Measurements from ENCODE around the gene SCN3B. TPM values are rescaled to one million over a fixed set of nuclear protein-coding genes. Genes with fewer than 3 reads are reported as not detected.

SCN3B gene
- total RNA-seq, 1 donor from 2014 or later, result not detected

DNA sequence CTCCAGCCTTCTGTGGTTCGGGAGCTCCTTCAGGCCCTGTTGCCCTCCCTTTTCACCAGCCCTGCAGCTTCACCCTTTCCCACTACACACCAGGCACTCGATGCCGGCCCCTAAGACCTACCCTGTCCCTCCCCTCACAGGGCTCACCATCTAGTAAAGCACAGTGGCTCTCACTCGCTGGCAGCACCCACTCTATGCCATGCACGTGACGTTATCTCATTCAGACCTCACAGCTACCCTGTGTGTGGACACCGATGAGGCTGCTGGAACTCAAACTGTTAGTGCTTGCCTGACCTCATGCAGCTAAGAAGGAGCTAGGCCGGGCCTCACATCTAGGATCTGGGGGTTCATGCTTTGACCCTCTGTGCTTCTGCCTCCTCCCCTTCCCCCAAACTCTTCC, 45.5 kb downstream of the SCN3B start:
- H3K4me2 ChIP-seq, result no peak overlapping the region
- no peaks in the 10 kb centered on the region for H3K9me3 ChIP-seq (ENCODE audit: low read depth)
- H3K4me1 Mint-ChIP-seq, result no peaks in the 10 kb centered on the region
- H3K27ac Mint-ChIP-seq, result no peak overlapping the region
- DNase-seq (ENCODE audit: low spot score), result no peak
- peaks cover 30% of the 10 kb centered on the region for H3K36me3 Mint-ChIP-seq
- H2AFZ ChIP-seq (replicated peaks), result no peak overlapping the region
- H3K9me3 Mint-ChIP-seq, result no peaks in the 10 kb centered on the region
- H3K27me3 Mint-ChIP-seq (ENCODE audit: insufficient read depth, low read depth), result peaks cover 2% of the 10 kb centered on the region
- no peak overlapping the region for H3K4me3 ChIP-seq
- H3K79me2 ChIP-seq (ENCODE audit: low read depth), result no peaks in the 10 kb centered on the region
- no peak overlapping the region for H3K9ac ChIP-seq
- H3K36me3 ChIP-seq, result no peaks in the 10 kb centered on the region
- H3F3A ChIP-seq (ENCODE audit: low read depth), result no peaks in the 10 kb centered on the region
- peaks cover 7% of the 10 kb centered on the region for H4K20me1 ChIP-seq (ENCODE audit: low read depth)
- H3K27me3 ChIP-seq, result no peaks in the 10 kb centered on the region
- no peak overlapping the region for H3K27ac ChIP-seq
- TF ChIP-seq EZH2phosphoT487 (IDR thresholded peaks at IDR 0.05) (no peak), EZH2 (IDR thresholded peaks at IDR 0.05) (no peak)
- TF ChIP-seq, protein P1, sequence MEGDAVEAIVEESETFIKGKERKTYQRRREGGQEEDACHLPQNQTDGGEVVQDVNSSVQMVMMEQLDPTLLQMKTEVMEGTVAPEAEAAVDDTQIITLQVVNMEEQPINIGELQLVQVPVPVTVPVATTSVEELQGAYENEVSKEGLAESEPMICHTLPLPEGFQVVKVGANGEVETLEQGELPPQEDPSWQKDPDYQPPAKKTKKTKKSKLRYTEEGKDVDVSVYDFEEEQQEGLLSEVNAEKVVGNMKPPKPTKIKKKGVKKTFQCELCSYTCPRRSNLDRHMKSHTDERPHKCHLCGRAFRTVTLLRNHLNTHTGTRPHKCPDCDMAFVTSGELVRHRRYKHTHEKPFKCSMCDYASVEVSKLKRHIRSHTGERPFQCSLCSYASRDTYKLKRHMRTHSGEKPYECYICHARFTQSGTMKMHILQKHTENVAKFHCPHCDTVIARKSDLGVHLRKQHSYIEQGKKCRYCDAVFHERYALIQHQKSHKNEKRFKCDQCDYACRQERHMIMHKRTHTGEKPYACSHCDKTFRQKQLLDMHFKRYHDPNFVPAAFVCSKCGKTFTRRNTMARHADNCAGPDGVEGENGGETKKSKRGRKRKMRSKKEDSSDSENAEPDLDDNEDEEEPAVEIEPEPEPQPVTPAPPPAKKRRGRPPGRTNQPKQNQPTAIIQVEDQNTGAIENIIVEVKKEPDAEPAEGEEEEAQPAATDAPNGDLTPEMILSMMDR (IDR thresholded peaks at IDR 0.05), result no peak
- H3K4me3 Mint-ChIP-seq, result no peak overlapping the region
- H3K4me1 ChIP-seq, result peaks cover 5% of the 10 kb centered on the region

DNA sequence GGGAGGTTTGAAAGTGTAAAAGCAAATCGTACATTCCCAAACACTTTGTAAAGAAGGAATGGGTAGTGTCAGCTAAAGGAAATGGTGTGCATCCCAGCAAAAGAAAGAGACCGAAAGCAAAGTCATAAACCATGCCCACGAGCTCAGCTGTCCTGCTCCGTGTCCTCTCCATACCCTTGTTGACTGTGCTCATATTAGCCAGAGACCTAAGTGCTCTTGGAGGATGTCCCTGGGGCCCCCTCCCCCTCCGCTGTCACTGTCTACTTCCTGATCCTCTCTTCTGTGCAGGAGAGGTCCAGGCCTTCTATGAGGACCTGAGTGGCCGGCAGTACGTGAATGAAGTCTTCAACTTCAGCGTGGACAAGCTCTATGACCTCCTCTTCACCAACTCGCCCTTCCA, 46.1 kb downstream of the SCN3B start:
- Histone ChIP-seq H3K27ac (no peak overlapping the region), H3K27me3 (no peaks in the 10 kb centered on the region), H3K9me3 (ENCODE audit: low read depth) (no peaks in the 10 kb centered on the region), H3K4me2 (no peak overlapping the region), H3K4me1 (peaks cover 5% of the 10 kb centered on the region), H2AFZ (replicated peaks) (no peak overlapping the region), H3F3A (ENCODE audit: low read depth) (no peaks in the 10 kb centered on the region), H3K36me3 (no peaks in the 10 kb centered on the region), H3K79me2 (ENCODE audit: low read depth) (no peaks in the 10 kb centered on the region), H3K4me3 (no peak overlapping the region), H3K9ac (no peak overlapping the region), H4K20me1 (ENCODE audit: low read depth) (peaks cover 7% of the 10 kb centered on the region)
- Mint-ChIP-seq H3K27ac (no peak overlapping the region), H3K4me3 (no peak overlapping the region), H3K27me3 (ENCODE audit: insufficient read depth, low read depth) (peaks cover 2% of the 10 kb centered on the region), H3K4me1 (no peaks in the 10 kb centered on the region), H3K9me3 (no peaks in the 10 kb centered on the region), H3K36me3 (peaks cover 34% of the 10 kb centered on the region)
- no peak for DNase-seq (ENCODE audit: low spot score)
- TF ChIP-seq, protein P1 (IDR thresholded peaks at IDR 0.05), result no peak
- TF ChIP-seq EZH2 (IDR thresholded peaks at IDR 0.05), result no peak
- TF ChIP-seq EZH2phosphoT487 (IDR thresholded peaks at IDR 0.05), result no peak

DNA sequence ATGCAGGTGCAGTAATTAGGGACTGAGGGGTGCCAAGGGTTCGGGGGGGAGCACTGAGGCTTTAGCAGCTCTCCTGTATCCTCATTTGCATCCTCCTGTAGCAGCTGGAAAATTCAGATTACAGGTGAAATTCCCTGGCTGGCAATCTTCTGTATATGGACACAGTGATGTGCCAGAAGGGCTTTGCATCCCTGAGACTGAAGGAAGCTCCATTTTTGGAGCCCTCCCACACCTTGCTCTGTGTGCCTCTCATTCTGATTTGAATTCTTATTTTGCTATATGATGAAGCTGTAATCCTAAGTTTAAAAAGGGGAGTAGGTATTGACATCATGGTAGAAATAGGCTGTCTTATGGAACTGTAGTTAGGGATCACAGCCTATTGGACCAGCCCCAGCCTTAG, 46.6 kb downstream of the SCN3B start:
- TF ChIP-seq EZH2 (IDR thresholded peaks at IDR 0.05), result no peak
- TF ChIP-seq, protein P1 (IDR thresholded peaks at IDR 0.05), result no peak
- TF ChIP-seq EZH2phosphoT487 (IDR thresholded peaks at IDR 0.05), result no peak
- Histone ChIP-seq H3K27ac (no peak overlapping the region), H3K4me1 (peaks cover 5% of the 10 kb centered on the region), H3K27me3 (no peaks in the 10 kb centered on the region), H3K4me2 (no peak overlapping the region), H3F3A (ENCODE audit: low read depth) (no peaks in the 10 kb centered on the region), H3K4me3 (no peak overlapping the region), H3K36me3 (no peaks in the 10 kb centered on the region), H3K9me3 (ENCODE audit: low read depth) (no peaks in the 10 kb centered on the region), H2AFZ (replicated peaks) (no peak overlapping the region), H3K79me2 (ENCODE audit: low read depth) (no peaks in the 10 kb centered on the region), H4K20me1 (ENCODE audit: low read depth) (peaks cover 7% of the 10 kb centered on the region), H3K9ac (no peak overlapping the region)
- Mint-ChIP-seq H3K4me1 (no peaks in the 10 kb centered on the region), H3K9me3 (no peaks in the 10 kb centered on the region), H3K36me3 (peaks cover 36% of the 10 kb centered on the region), H3K27ac (no peak overlapping the region), H3K4me3 (no peak overlapping the region), H3K27me3 (ENCODE audit: insufficient read depth, low read depth) (peaks cover 2% of the 10 kb centered on the region)
- DNase-seq (ENCODE audit: low spot score), result no peak

All from neural progenitor cell (in vitro differentiated cells).